Mammary epithelial cell (primary cell): ENCODE results near the gene UBE2F.

Experiments used
- EZH2 ChIP-seq: IDR thresholded peaks from 2 replicates; pipeline ENCODE4 v1.6.1; 2012; ENCODE audit warnings: low read length, inconsistent platforms, borderline replicate concordance
- TF ChIP-seq, protein P1 (sequence below), 2 donors: IDR thresholded peaks in 1 of 2; conservative IDR thresholded peaks in 1 of 2; 2 replicates each; pipeline ENCODE4 v1.5.1; 2011 to 2012; ENCODE audit warnings: inconsistent platforms in 2 of 2, low read length in 2 of 2, mild to moderate bottlenecking in 2 of 2, control low read depth in 1 of 2, low read depth in 1 of 2; ENCODE audit not compliant: insufficient read depth in 1 of 2; ENCODE audit errors: extremely low read depth in 1 of 2

GRCh38 chr2:238087211-238087610, 120.4 kb downstream of the UBE2F start:
- no peak for TF ChIP-seq EZH2
- TF ChIP-seq, protein P1, sequence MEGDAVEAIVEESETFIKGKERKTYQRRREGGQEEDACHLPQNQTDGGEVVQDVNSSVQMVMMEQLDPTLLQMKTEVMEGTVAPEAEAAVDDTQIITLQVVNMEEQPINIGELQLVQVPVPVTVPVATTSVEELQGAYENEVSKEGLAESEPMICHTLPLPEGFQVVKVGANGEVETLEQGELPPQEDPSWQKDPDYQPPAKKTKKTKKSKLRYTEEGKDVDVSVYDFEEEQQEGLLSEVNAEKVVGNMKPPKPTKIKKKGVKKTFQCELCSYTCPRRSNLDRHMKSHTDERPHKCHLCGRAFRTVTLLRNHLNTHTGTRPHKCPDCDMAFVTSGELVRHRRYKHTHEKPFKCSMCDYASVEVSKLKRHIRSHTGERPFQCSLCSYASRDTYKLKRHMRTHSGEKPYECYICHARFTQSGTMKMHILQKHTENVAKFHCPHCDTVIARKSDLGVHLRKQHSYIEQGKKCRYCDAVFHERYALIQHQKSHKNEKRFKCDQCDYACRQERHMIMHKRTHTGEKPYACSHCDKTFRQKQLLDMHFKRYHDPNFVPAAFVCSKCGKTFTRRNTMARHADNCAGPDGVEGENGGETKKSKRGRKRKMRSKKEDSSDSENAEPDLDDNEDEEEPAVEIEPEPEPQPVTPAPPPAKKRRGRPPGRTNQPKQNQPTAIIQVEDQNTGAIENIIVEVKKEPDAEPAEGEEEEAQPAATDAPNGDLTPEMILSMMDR (conservative IDR thresholded peaks at IDR 0.05 in 1 of 2, IDR thresholded peaks at IDR 0.05 in 1 of 2; ENCODE audit: extremely low read depth in 1 of 2, insufficient read depth in 1 of 2, low read depth in 1 of 2, low read length in 2 of 2), result no peak
